Left lung (tissue), 10 donors: ENCODE measurements around the gene NDEL1. TPM values are rescaled to one million over a fixed set of nuclear protein-coding genes. Genes with fewer than 3 reads are reported as not detected.

Experiments
- ATAC-seq: fragments of 200-7000 bp; cut with Tn5 transposase; one replicate; pipeline ENCODE4 v1.9.1; 2020; ENCODE audit warnings: moderate library complexity
- DNase-seq, 4 donors: peaks; one replicate each; pipeline ENCODE4 v3.0.0-alpha.2; 2013 to 2020
- H3K27ac ChIP-seq, 2 donors: fragments of 200-600 bp; sonication (generic) in 1 of 2; one replicate each; pipeline versions ENCODE4 v1.5.0 to v1.8.0; 2020 to 2021
- H3K27me3 ChIP-seq, 2 donors: fragments of 200-600 bp; sonication (generic) in 1 of 2; one replicate each; pipeline versions ENCODE4 v1.5.0 to v1.8.0; 2020 to 2021
- H3K36me3 ChIP-seq, 2 donors: fragments of 200-600 bp; sonication (generic) in 1 of 2; one replicate each; pipeline versions ENCODE4 v1.5.0 to v1.8.0; 2020 to 2021
- H3K4me1 ChIP-seq, 2 donors: fragments of 200-600 bp; one replicate each; pipeline ENCODE4 v1.8.0; 2021
- H3K4me3 ChIP-seq, 2 donors: fragments of 200-600 bp; sonication (generic) in 1 of 2; one replicate each; pipeline versions ENCODE4 v1.5.0 to v1.8.0; 2020 to 2021; ENCODE audit warnings: mild to moderate bottlenecking in 1 of 2
- H3K9me3 ChIP-seq, 2 donors: fragments of 200-600 bp; sonication (generic) in 1 of 2; one replicate each; pipeline versions ENCODE4 v1.5.0 to v1.8.0; 2020 to 2021
- intact Hi-C, 2 donors: fragments of 100-400 bp; cut with DNase I; formaldehyde crosslinking; loops; one replicate each; pipeline versions ENCODE4 v1.11.2 to v1.14.2; 2022
- polyA plus RNA-seq, 6 donors: library from polyadenylated mRNA; unstranded; fragments of 120-200 nt; gene quantifications; one replicate each; pipeline ENCODE4 v1.2.1, GENCODE V29; 2013; ENCODE audit not compliant: insufficient read length in 6 of 6
- total RNA-seq, 2 donors: library from RNA; stranded (reverse); fragmentation: NEBNext Ultra II Directional; extraction: Animal tissue kit (Norgen Biotek cat#: 25700); gene quantifications; one replicate each; pipeline ENCODE4 v1.2.1, GENCODE V29; 2021
- TF ChIP-seq, protein P1 (sequence below), 2 donors: fragments of 200-600 bp; sonication (generic) in 1 of 2; IDR thresholded peaks; one replicate each; pipeline versions ENCODE4 v1.5.0 to v1.8.0; 2021; ENCODE audit warnings: antibody characterized with exemption in 2 of 2
- donor health status: DM: no; HTN: yes; CAD: no.
- donor health status: DM: no; HTN: no; CAD: no.

Gene NDEL1
- total and polyA plus RNA-seq, 8 donors: 57.7 to 84.1 (median 71.0) TPM

DNA sequence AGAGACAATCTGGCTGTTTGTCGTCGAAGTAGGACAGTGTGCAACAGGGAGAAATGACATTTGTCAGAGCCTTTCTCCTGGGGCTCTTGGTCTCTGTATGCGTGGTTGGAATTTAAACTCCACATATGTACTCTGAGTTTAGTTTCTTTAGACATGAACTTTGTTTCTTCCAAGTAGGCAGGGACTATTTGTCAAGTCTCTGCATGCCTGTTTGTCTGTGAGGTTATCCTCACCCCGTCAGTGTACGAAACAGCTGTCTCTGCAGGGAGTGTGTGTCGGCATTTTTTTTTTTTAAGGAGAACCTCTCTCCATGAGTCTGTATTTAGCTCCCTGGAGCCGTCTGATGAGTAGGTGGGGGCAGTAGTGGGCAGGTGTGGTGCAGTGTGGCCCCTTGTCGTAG is 29.7 kb downstream of the NDEL1 start:
- Histone ChIP-seq H3K4me3 (no peak overlapping the region), H3K4me1 (peaks cover 0 to 6% of the 10 kb centered on the region in 2 donors), H3K9me3 (no peaks in the 10 kb centered on the region), H3K36me3 (peaks cover 0 to 96% of the 10 kb centered on the region in 2 donors), H3K27me3 (no peaks in the 10 kb centered on the region), H3K27ac (no peak overlapping the region)
- TF ChIP-seq, protein P1, sequence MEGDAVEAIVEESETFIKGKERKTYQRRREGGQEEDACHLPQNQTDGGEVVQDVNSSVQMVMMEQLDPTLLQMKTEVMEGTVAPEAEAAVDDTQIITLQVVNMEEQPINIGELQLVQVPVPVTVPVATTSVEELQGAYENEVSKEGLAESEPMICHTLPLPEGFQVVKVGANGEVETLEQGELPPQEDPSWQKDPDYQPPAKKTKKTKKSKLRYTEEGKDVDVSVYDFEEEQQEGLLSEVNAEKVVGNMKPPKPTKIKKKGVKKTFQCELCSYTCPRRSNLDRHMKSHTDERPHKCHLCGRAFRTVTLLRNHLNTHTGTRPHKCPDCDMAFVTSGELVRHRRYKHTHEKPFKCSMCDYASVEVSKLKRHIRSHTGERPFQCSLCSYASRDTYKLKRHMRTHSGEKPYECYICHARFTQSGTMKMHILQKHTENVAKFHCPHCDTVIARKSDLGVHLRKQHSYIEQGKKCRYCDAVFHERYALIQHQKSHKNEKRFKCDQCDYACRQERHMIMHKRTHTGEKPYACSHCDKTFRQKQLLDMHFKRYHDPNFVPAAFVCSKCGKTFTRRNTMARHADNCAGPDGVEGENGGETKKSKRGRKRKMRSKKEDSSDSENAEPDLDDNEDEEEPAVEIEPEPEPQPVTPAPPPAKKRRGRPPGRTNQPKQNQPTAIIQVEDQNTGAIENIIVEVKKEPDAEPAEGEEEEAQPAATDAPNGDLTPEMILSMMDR (IDR thresholded peaks at IDR 0.05): no peak
- no peak for ATAC-seq
- no peak for DNase-seq
- intact Hi-C loops: no loop called here

DNA sequence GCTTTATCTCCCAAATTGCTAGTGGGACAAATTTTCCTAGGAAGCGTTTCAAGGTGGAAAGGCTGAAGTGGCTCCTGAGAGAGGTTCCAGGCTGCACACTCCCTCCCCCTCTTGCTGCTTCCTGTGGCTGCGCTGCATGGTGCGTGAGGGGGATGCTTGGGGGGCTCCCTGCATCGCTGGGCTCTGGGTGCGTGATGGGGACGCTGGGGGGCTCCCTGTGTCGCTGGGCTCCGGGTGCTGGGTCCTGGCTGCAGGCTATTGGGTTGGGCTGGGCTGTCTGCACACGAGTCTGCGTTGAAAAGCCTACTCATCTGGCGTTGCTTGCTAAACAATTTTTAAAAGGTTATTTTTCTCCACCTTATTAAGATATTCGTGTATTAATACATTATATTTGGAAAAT is 30.1 kb downstream of the NDEL1 start:
- Histone ChIP-seq H3K4me3 (no peak overlapping the region), H3K9me3 (no peaks in the 10 kb centered on the region), H3K27me3 (no peaks in the 10 kb centered on the region), H3K27ac (no peak overlapping the region), H3K36me3 (peaks cover 0 to 96% of the 10 kb centered on the region in 2 donors), H3K4me1 (peaks cover 0 to 9% of the 10 kb centered on the region in 2 donors)
- no peak for ATAC-seq
- no peak for DNase-seq
- intact Hi-C loops: no loop called here
- TF ChIP-seq, protein P1 (IDR thresholded peaks at IDR 0.05): no peak

DNA sequence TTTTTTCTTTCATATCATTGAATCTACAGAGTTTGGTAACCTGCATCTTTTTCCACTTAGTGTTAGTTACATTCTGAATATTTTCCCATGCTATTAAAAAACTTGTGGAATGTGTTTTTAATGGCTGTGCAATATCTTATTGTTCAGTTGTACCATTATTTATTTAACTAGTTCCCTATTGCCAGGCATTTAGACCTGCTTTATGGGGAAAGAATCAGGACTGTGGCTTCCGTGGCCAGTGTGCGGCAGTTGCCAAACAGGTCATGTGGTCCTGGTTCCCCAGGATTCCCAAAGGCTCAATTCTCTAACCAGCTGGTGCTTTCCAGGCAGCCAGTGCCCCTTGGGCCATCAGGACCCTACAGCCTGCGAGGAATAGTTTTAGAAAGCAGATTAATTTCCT is 30.8 kb downstream of the NDEL1 start:
- intact Hi-C loops: no loop called here
- no peak for ATAC-seq
- H3K36me3 ChIP-seq: peaks cover 0 to 96% of the 10 kb centered on the region in 2 donors

DNA sequence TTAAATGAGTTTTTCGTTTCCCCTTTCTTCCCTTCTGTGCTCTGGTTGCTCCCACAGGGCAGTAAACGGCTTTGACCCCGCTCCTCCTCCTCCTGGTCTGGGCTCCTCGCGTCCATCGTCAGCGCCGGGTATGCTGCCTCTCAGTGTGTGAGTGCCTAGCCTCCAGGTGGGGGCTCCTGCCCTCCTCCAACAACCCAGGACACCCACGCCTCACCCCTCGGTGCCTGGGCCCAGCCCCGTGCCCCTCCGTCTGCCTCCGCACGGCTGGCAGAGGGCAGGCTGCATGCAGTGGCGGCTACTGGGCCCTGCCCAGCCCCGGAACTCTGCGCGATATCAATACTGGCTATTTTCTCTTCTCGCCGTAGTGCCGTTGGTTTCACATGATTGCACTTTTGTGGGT is 31.2 kb downstream of the NDEL1 start:
- no peak for DNase-seq
- no peak for ATAC-seq
- TF ChIP-seq, protein P1 (IDR thresholded peaks at IDR 0.05): no peak
- H3K27me3 ChIP-seq: no peaks in the 10 kb centered on the region
- peaks cover 0 to 9% of the 10 kb centered on the region in 2 donors for H3K4me1 ChIP-seq
- peaks cover 0 to 96% of the 10 kb centered on the region in 2 donors for H3K36me3 ChIP-seq
- no peak overlapping the region for H3K27ac ChIP-seq
- H3K4me3 ChIP-seq: no peak overlapping the region
- intact Hi-C loops: no loop called here
- H3K9me3 ChIP-seq: no peaks in the 10 kb centered on the region

More for the DNA sequence above, 30.8 kb downstream of the NDEL1 start:
- DNase-seq: no peak
- no peaks in the 10 kb centered on the region for H3K9me3 ChIP-seq
- H3K4me3 ChIP-seq: no peak overlapping the region
- no peaks in the 10 kb centered on the region for H3K27me3 ChIP-seq
- TF ChIP-seq, protein P1 (IDR thresholded peaks at IDR 0.05): no peak
- peaks cover 0 to 9% of the 10 kb centered on the region in 2 donors for H3K4me1 ChIP-seq
- no peak overlapping the region for H3K27ac ChIP-seq

DNA sequence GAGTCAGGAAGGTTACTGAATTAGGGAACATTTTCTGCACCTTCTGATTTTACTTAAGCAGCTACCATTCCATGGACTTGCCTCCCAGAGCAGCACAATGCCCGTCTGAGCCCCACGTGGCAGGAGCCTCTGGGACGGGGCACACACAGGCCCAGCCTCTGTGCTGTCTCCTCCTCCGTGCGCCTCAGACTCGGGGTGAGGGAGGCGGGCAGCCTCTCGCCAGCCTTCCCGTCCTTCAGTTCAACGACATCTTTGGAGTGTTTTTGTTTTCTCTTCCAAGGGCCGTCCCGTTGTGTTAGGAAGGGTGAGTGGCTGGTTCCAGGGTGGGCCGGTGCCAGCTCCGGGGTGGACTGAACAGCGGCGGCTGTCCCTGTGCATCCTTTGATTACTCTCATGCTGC is 31.8 kb downstream of the NDEL1 start:
- ATAC-seq (no peak), DNase-seq (no peak)
- no peak overlapping the region for H3K4me3 ChIP-seq
- H3K9me3 ChIP-seq: no peaks in the 10 kb centered on the region
- TF ChIP-seq, protein P1 (IDR thresholded peaks at IDR 0.05): no peak
- peaks cover 0 to 96% of the 10 kb centered on the region in 2 donors for H3K36me3 ChIP-seq
- intact Hi-C loops: no loop called here
- no peaks in the 10 kb centered on the region for H3K27me3 ChIP-seq
- no peak overlapping the region for H3K27ac ChIP-seq
- peaks cover 0 to 9% of the 10 kb centered on the region in 2 donors for H3K4me1 ChIP-seq
